Hepatocyte (in vitro differentiated cells): ENCODE results near the gene ATF3.
"Not testable (repeated sequence)": the region's sequence is repeated elsewhere in the genome, so short reads cannot be mapped to it uniquely, and the experiment has no call there.

ENCODE experiments used
- EZH2 ChIP-seq: fragments of 200-600 bp; sonication (generic); IDR thresholded peaks from 2 replicates; pipeline ENCODE4 v1.6.1; 2016; ENCODE audit warnings: antibody characterized with exemption, mild to moderate bottlenecking, borderline replicate concordance
- TF ChIP-seq, protein P1 (sequence below): fragments of 200-600 bp; sonication (generic); IDR thresholded peaks from 2 replicates; pipeline ENCODE4 v1.5.1; 2016; ENCODE audit warnings: antibody characterized with exemption, mild to moderate bottlenecking; ENCODE audit not compliant: poor library complexity

DNA sequence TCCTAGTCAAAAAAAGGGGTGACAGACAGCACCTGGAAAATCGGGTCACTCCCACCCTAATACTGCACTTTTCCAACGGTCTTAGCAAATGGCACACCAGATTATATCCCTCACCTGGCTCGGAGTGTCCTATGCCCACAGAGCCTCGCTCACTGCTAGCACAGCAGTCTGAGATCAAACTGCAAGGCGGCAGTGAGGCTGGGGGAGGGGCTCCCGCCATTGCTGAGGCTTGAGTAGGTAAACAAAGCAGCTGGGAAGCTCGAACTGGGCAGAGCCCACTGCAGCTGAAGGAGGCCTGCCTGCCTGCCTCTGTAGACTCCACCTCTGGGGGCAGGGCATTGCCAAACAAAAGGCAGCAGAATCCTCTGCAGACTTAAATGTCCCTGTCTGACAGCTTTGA, 49.7 kb downstream of the ATF3 start:
- TF ChIP-seq, protein P1, sequence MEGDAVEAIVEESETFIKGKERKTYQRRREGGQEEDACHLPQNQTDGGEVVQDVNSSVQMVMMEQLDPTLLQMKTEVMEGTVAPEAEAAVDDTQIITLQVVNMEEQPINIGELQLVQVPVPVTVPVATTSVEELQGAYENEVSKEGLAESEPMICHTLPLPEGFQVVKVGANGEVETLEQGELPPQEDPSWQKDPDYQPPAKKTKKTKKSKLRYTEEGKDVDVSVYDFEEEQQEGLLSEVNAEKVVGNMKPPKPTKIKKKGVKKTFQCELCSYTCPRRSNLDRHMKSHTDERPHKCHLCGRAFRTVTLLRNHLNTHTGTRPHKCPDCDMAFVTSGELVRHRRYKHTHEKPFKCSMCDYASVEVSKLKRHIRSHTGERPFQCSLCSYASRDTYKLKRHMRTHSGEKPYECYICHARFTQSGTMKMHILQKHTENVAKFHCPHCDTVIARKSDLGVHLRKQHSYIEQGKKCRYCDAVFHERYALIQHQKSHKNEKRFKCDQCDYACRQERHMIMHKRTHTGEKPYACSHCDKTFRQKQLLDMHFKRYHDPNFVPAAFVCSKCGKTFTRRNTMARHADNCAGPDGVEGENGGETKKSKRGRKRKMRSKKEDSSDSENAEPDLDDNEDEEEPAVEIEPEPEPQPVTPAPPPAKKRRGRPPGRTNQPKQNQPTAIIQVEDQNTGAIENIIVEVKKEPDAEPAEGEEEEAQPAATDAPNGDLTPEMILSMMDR: not testable (repeated sequence)
- TF ChIP-seq EZH2: not testable (repeated sequence)
